Measurements from ENCODE around the gene GRB10. TPM values are rescaled to one million over a fixed set of nuclear protein-coding genes. Genes with fewer than 3 reads are reported as not detected.
"Not testable (repeated sequence)": the region's sequence is repeated elsewhere in the genome, so short reads cannot be mapped to it uniquely, and the experiment has no call there.

Gene GRB10
- total and polyA plus RNA-seq, 4 experiments from 2014 or later = 0.83 to 7.7 (median 5.0) TPM

DNA sequence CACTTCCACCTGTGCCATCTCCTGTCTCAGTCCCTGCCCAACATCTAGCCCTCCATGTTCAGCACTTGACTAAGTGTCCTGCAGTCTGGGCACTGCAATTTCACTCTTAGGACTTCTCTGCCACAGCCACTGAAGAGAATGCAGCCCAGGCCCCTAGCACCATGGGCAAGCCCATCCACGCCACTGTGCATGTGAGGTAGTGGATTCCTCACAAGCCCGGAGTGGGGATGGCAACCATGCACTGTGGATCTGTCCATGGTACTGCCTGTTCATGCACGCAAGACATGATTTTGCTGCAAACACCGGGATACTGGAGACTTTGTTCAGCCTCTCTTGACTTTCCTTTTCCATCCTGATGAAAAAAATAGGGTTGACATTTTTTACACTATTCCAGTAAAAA, 229.8 kb downstream of the GRB10 start:
- H3K27ac ChIP-seq (ENCODE audit: low read depth, low read length) = no peak overlapping the region
- H3K4me3 Mint-ChIP-seq = no peak overlapping the region
- no peaks in the 10 kb centered on the region for H3K9me3 ChIP-seq (ENCODE audit: control insufficient read depth in 1 of 2, low read length in 2 of 2)
- H3K27me3 ChIP-seq (ENCODE audit: insufficient read depth, low read length) = no peaks in the 10 kb centered on the region
- DNase-seq = no peak
- H3K4me1 Mint-ChIP-seq = peaks cover 0 to 4% (median 0%) of the 10 kb centered on the region in 4 donors
- H3K27me3 Mint-ChIP-seq = peaks cover 8 to 15% of the 10 kb centered on the region in 2 donors
- ChIA-PET POLR2A (ENCODE audit: partially characterized antibody) (no interaction called here), CTCF (ENCODE audit: partially characterized antibody) (no interaction called here)
- H3K36me3 ChIP-seq (ENCODE audit: insufficient read depth, low read length) = no peaks in the 10 kb centered on the region
- no peak overlapping the region for H3K27ac Mint-ChIP-seq
- no peaks in the 10 kb centered on the region for H3K4me1 ChIP-seq (ENCODE audit: insufficient read depth, low read length)
- H3K9me3 Mint-ChIP-seq = peaks cover 0 to 3% (median 0%) of the 10 kb centered on the region in 8 donors
- no peaks in the 10 kb centered on the region for H3K36me3 Mint-ChIP-seq
- intact Hi-C loops (cut with micrococcal nuclease) = no loop called here
- no peak overlapping the region for H3K4me3 ChIP-seq (ENCODE audit: low read length in 2 of 2)

DNA sequence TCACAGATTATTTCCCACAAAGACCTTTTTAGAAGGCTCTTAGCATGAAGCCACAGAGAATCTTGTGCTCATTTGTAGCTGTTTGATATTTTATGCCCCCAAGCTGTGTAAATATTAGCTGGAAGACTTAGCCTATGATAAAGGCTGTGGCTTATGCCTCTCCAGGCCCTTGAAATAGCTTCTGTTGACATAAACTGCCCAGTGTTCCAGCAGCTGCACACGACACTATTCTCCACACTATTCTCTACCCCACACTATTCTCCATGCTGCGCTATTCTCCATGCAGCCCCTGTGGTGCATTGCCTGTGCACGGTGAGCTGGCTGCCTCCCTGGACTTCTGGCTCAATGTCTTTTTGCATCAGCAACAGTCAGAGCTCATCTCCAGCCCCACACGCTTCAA, 230.6 kb downstream of the GRB10 start:
- Histone ChIP-seq H3K9me3 (ENCODE audit: control insufficient read depth in 1 of 2, low read length in 2 of 2) (no peaks in the 10 kb centered on the region), H3K36me3 (ENCODE audit: insufficient read depth, low read length) (no peaks in the 10 kb centered on the region), H3K4me1 (ENCODE audit: insufficient read depth, low read length) (no peaks in the 10 kb centered on the region), H3K4me3 (ENCODE audit: low read length in 2 of 2) (no peak overlapping the region), H3K27me3 (ENCODE audit: insufficient read depth, low read length) (no peaks in the 10 kb centered on the region), H3K27ac (ENCODE audit: low read depth, low read length) (no peak overlapping the region)
- Mint-ChIP-seq H3K4me1 (peaks cover 0 to 4% (median 0%) of the 10 kb centered on the region in 4 donors), H3K4me3 (no peak overlapping the region), H3K9me3 (peaks cover 0 to 3% (median 0%) of the 10 kb centered on the region in 8 donors), H3K36me3 (no peaks in the 10 kb centered on the region), H3K27ac (no peak overlapping the region), H3K27me3 (peaks cover 7 to 13% of the 10 kb centered on the region in 2 donors)
- ChIA-PET CTCF (ENCODE audit: partially characterized antibody) (no interaction called here), POLR2A (ENCODE audit: partially characterized antibody) (no interaction called here)
- no peak for DNase-seq
- intact Hi-C loops (cut with micrococcal nuclease) = no loop called here

DNA sequence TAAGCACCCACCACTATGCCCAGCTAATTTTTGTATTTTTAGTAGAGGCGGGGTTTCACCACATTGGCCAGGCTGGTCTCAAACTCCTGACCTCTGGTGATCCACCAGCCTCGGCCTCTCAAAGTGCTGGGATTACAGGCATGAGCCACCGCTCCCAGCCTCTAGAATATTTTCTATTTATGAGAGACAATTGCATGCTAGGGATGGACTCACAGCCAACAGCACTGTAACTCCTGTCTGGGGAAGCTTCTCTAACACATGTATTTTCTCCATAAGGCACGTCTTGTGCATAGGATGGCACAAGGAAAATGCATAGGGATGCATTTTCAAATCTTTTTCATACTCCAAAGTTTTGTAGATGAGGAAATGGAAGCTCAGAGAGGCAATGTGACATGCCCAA, 237.1 kb downstream of the GRB10 start:
- DNase-seq; H3K27me3 ChIP-seq (ENCODE audit: insufficient read depth, low read length); H3K9me3 ChIP-seq (ENCODE audit: control insufficient read depth in 1 of 2, low read length in 2 of 2); H3K27me3 Mint-ChIP-seq; POLR2A ChIA-PET (ENCODE audit: partially characterized antibody); H3K36me3 ChIP-seq (ENCODE audit: insufficient read depth, low read length); H3K4me3 Mint-ChIP-seq; H3K4me3 ChIP-seq (ENCODE audit: low read length in 2 of 2); H3K36me3 Mint-ChIP-seq; H3K27ac Mint-ChIP-seq; H3K4me1 ChIP-seq (ENCODE audit: insufficient read depth, low read length); H3K9me3 Mint-ChIP-seq; H3K4me1 Mint-ChIP-seq; intact Hi-C loops (cut with micrococcal nuclease); H3K27ac ChIP-seq (ENCODE audit: low read depth, low read length): not testable (repeated sequence)
- CTCF ChIA-PET (ENCODE audit: partially characterized antibody) = interaction anchor here (0.6 kb wide), 1 partner anchor 163 kb away, joined by 4 read pairs; no protein-coding TSS in a partner anchor

DNA sequence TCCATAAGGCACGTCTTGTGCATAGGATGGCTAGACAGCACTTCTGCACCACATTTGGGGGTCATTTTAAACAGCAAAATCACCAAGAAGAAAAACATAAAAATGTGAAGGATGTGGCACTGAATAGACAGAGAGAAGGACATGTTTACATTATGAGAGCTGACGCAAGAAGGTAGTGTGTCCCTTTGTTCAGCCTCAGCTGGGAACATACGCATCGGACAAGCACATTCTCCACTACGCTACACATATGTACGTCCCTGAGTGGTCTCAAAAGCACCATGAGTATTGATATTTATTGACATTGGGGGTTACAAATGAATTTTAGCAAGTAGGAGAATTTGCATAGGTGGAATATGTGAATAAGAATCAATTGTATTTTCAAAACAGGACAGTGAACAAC, 237.7 kb downstream of the GRB10 start:
- no peak overlapping the region for H3K27ac ChIP-seq (ENCODE audit: low read depth, low read length)
- Mint-ChIP-seq H3K36me3 (no peaks in the 10 kb centered on the region), H3K27ac (no peak overlapping the region), H3K4me3 (no peak overlapping the region), H3K9me3 (peaks cover 0 to 2% (median 0%) of the 10 kb centered on the region in 8 donors), H3K27me3 (peaks cover 2 to 4% of the 10 kb centered on the region in 2 donors), H3K4me1 (peaks cover 0 to 1% (median 0%) of the 10 kb centered on the region in 4 donors)
- ChIA-PET CTCF (ENCODE audit: partially characterized antibody) (interaction anchor here (0.6 kb wide), 2 partner anchors 163 to 527 kb away, joined by 3 to 4 read pairs; no protein-coding TSS in a partner anchor), POLR2A (ENCODE audit: partially characterized antibody) (no interaction called here)
- no peaks in the 10 kb centered on the region for H3K36me3 ChIP-seq (ENCODE audit: insufficient read depth, low read length)
- no peaks in the 10 kb centered on the region for H3K4me1 ChIP-seq (ENCODE audit: insufficient read depth, low read length)
- DNase-seq = no peak
- no peaks in the 10 kb centered on the region for H3K27me3 ChIP-seq (ENCODE audit: insufficient read depth, low read length)
- intact Hi-C loops (cut with micrococcal nuclease) = no loop called here
- no peak overlapping the region for H3K4me3 ChIP-seq (ENCODE audit: low read length in 2 of 2)
- no peaks in the 10 kb centered on the region for H3K9me3 ChIP-seq (ENCODE audit: control insufficient read depth in 1 of 2, low read length in 2 of 2)

DNA sequence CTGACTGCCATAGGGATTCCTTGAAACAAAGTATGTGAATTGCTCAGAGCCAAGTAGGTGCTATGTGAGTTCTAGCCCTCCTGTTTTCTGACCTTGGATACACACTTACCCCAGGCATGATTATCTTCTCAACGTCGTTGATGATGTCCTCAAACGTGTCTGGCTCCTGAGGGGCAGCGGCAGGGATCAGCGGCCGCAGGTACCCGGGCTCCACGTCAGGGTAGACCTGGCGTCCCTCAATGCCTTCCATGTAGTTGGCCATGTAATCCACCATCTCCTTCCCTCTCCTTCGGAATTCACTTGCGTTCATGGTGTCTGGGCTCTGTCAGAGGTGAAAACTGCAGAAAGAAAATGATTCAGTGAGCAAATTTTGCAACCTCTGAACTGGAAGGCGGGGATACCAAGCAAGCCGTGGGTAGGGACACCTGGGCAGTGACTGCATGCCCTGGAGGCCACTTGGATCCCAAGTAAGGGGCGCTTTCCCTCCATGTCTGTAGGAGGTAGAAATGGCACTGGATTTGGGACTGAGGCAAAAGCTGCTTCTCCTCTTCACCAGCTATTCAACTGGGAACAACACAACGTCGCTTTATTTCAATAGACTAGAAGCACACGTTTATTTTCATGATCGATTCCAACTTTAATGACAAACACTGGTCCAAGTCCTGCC, 238.8 kb downstream of the GRB10 start:
- Mint-ChIP-seq H3K36me3 (no peaks in the 10 kb centered on the region), H3K4me1 (peaks cover 0 to 1% (median 0%) of the 10 kb centered on the region in 4 donors), H3K27me3 (peaks cover 2 to 4% of the 10 kb centered on the region in 2 donors), H3K4me3 (no peak overlapping the region), H3K9me3 (peaks cover 0 to 2% (median 0%) of the 10 kb centered on the region in 8 donors), H3K27ac (no peak overlapping the region)
- H3K4me3 ChIP-seq (ENCODE audit: low read length in 2 of 2) = no peak overlapping the region
- POLR2A ChIA-PET (ENCODE audit: partially characterized antibody) = no interaction called here
- no peaks in the 10 kb centered on the region for H3K36me3 ChIP-seq (ENCODE audit: insufficient read depth, low read length)
- H3K27ac ChIP-seq (ENCODE audit: low read depth, low read length) = no peak overlapping the region
- CTCF ChIA-PET (ENCODE audit: partially characterized antibody) = no interaction called here
- DNase-seq = no peak
- H3K9me3 ChIP-seq (ENCODE audit: control insufficient read depth in 1 of 2, low read length in 2 of 2) = no peaks in the 10 kb centered on the region
- intact Hi-C loops (cut with micrococcal nuclease) = no loop called here
- H3K27me3 ChIP-seq (ENCODE audit: insufficient read depth, low read length) = no peaks in the 10 kb centered on the region
- no peaks in the 10 kb centered on the region for H3K4me1 ChIP-seq (ENCODE audit: insufficient read depth, low read length)

DNA sequence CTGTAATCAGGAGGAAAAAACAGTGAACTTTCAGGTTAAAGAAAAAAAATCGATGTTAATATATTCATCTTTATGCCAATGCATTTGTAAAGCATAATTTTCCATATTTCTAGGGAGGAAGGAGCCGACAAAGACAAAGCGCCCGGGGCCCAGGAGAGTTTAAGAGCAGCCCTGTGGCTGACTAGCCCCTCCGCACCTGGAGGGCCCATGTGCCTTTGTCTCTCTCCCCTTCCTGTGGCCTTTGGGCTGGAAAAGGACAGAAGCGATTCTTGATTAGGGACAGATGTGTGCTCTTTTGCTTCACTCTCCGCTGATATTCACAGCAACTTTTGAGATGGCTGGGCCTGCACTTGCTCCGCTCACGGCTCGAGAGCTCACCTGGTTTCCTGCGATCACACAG, 240.6 kb downstream of the GRB10 start:
- no peaks in the 10 kb centered on the region for H3K4me1 ChIP-seq (ENCODE audit: insufficient read depth, low read length)
- H3K27me3 ChIP-seq (ENCODE audit: insufficient read depth, low read length) = no peaks in the 10 kb centered on the region
- CTCF ChIA-PET (ENCODE audit: partially characterized antibody) = no interaction called here
- POLR2A ChIA-PET (ENCODE audit: partially characterized antibody) = no interaction called here
- peaks cover 0 to 2% (median 0%) of the 10 kb centered on the region in 8 donors for H3K9me3 Mint-ChIP-seq
- no peaks in the 10 kb centered on the region for H3K36me3 Mint-ChIP-seq
- no peaks in the 10 kb centered on the region for H3K36me3 ChIP-seq (ENCODE audit: insufficient read depth, low read length)
- H3K4me3 ChIP-seq (ENCODE audit: low read length in 2 of 2) = no peak overlapping the region
- no peak for DNase-seq
- H3K4me3 Mint-ChIP-seq = no peak overlapping the region
- no peak overlapping the region for H3K27ac Mint-ChIP-seq
- H3K27me3 Mint-ChIP-seq = peaks cover 2 to 4% of the 10 kb centered on the region in 2 donors
- H3K27ac ChIP-seq (ENCODE audit: low read depth, low read length) = no peak overlapping the region
- H3K4me1 Mint-ChIP-seq = peaks cover 0 to 1% (median 0%) of the 10 kb centered on the region in 4 donors
- intact Hi-C loops (cut with micrococcal nuclease) = no loop called here
- H3K9me3 ChIP-seq (ENCODE audit: control insufficient read depth in 1 of 2, low read length in 2 of 2) = no peaks in the 10 kb centered on the region

DNA sequence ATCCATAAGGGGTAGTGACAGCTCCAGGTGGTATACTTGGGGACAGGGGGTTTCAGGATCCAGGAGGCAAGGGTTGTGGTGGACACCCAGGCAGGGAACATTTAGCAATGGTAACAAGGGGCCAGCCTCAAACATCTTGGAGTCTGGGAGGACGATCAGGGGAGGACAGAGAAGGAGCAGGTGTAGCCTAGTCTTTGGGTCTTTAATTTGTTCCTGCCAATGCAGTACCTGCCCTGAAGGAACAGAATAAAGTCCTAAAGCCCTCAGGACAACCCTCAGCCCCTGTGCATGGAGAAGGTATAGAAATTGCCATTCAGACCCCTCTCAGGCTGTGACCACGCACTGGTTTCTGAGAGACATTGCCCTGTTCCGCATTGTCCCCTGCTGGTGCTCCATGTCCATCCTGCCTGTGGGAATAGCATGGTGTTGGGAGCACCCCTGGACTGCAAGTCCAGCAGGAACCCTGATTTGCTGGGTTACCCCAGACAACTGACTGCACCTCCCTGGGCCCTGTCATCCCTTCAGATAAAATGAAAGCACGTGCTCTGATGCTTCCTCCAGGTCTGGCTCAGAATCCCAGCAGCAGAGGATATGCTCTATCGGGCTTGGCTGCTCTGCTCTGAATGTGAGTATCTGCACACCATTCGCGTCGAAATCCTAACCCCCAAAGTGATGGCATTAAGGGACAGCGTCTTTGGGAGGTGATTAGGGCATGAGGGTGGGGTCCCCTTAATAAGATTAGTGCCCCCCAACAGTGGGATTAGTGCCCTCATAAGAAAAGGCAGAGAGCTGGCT, 241.7 kb downstream of the GRB10 start:
- intact Hi-C loops (cut with micrococcal nuclease) = no loop called here
- H3K27me3 Mint-ChIP-seq = peaks cover 0 to 4% of the 10 kb centered on the region in 2 donors
- no peaks in the 10 kb centered on the region for H3K36me3 Mint-ChIP-seq
- Histone ChIP-seq H3K27ac (ENCODE audit: low read depth, low read length) (no peak overlapping the region), H3K36me3 (ENCODE audit: insufficient read depth, low read length) (no peaks in the 10 kb centered on the region), H3K9me3 (ENCODE audit: control insufficient read depth in 1 of 2, low read length in 2 of 2) (no peaks in the 10 kb centered on the region), H3K4me1 (ENCODE audit: insufficient read depth, low read length) (no peaks in the 10 kb centered on the region), H3K27me3 (ENCODE audit: insufficient read depth, low read length) (no peaks in the 10 kb centered on the region), H3K4me3 (ENCODE audit: low read length in 2 of 2) (no peak overlapping the region)
- no peak overlapping the region for H3K4me3 Mint-ChIP-seq
- ChIA-PET POLR2A (ENCODE audit: partially characterized antibody) (no interaction called here), CTCF (ENCODE audit: partially characterized antibody) (no interaction called here)
- H3K27ac Mint-ChIP-seq = no peak overlapping the region
- no peak for DNase-seq
- peaks cover 0 to 1% (median 0%) of the 10 kb centered on the region in 4 donors for H3K4me1 Mint-ChIP-seq
- H3K9me3 Mint-ChIP-seq = peaks cover 0 to 2% (median 0%) of the 10 kb centered on the region in 8 donors
